ENCODE data around the gene PLAC9.

DNA sequence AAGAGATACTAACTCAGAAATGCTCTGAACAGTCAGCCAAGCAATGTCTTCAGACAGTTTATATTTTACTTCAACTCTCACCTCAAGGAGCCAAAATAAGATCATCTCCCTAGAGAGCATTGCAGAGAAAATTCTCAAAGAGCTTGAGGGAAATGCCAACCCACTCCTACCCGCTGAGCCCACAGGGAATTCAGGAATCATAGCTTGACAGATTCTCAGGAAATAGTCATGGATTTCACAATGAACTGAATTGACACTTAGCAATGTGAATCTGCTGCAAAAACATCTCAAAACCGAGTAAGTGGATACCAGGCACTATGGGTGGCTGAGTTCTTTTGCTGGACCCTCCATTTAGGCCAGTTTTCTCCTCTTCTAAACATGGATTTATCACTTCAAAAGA, 9.8 kb upstream of the PLAC9 start:
- TF ChIP-seq PAX5 (IDR thresholded peaks at IDR 0.05; ENCODE audit: insufficient read depth, low read length, severe bottlenecking) (no peak), TAF1 (IDR thresholded peaks at IDR 0.05; ENCODE audit: low read depth, low read length) (no peak), SPI1 (IDR thresholded peaks at IDR 0.05; ENCODE audit: low read depth, low read length) (no peak), POLR2A (IDR thresholded peaks at IDR 0.05; ENCODE audit: low read depth, low read length) (no peak)
